Parathyroid adenoma (tissue), 2 donors: ENCODE measurements around the gene RPS19BP1.

Experiments used
- H2AFZ ChIP-seq: fragments of 300-600 bp; sonication (generic); one replicate; pipeline ENCODE4 v1.7.0; 2017; ENCODE audit warnings: antibody characterized with exemption, mild to moderate bottlenecking
- H3K27ac ChIP-seq: fragments of 300-600 bp; sonication (generic); one replicate; pipeline ENCODE4 v1.7.0; 2017
- H3K27me3 ChIP-seq: fragments of 300-600 bp; sonication (generic); one replicate; pipeline ENCODE4 v1.7.0; 2017; ENCODE audit warnings: low read length; ENCODE audit not compliant: control insufficient read depth, insufficient read depth
- H3K36me3 ChIP-seq: fragments of 300-600 bp; sonication (generic); one replicate; pipeline ENCODE4 v1.7.0; 2017; ENCODE audit warnings: low read length; ENCODE audit not compliant: control insufficient read depth, insufficient read depth
- H3K4me1 ChIP-seq: fragments of 300-600 bp; sonication (generic); one replicate; pipeline ENCODE4 v1.7.0; 2017; ENCODE audit warnings: control low read depth
- H3K4me2 ChIP-seq: fragments of 300-600 bp; sonication (generic); one replicate; pipeline ENCODE4 v1.7.0; 2017; ENCODE audit warnings: low read length
- H3K4me3 ChIP-seq: fragments of 300-600 bp; sonication (generic); one replicate; pipeline ENCODE4 v1.7.0; 2017; ENCODE audit warnings: low read depth, low read length
- H3K79me2 ChIP-seq: fragments of 300-600 bp; sonication (generic); one replicate; pipeline ENCODE4 v1.7.0; 2017; ENCODE audit warnings: control low read depth
- H3K9ac ChIP-seq: fragments of 300-600 bp; sonication (generic); one replicate; pipeline ENCODE4 v1.7.0; 2017; ENCODE audit warnings: mild to moderate bottlenecking
- H3K9me3 ChIP-seq: fragments of 300-600 bp; sonication (generic); one replicate; pipeline ENCODE4 v1.7.0; 2017; ENCODE audit warnings: low read length; ENCODE audit not compliant: control insufficient read depth
- TF ChIP-seq, protein P1 (sequence below): fragments of 300-600 bp; sonication (generic); IDR thresholded peaks from one replicate; pipeline ENCODE4 v1.7.0; 2017; ENCODE audit warnings: antibody characterized with exemption, mild to moderate bottlenecking
- donor health status: primary hyperparathyroidism.

RPS19BP1 gene

DNA sequence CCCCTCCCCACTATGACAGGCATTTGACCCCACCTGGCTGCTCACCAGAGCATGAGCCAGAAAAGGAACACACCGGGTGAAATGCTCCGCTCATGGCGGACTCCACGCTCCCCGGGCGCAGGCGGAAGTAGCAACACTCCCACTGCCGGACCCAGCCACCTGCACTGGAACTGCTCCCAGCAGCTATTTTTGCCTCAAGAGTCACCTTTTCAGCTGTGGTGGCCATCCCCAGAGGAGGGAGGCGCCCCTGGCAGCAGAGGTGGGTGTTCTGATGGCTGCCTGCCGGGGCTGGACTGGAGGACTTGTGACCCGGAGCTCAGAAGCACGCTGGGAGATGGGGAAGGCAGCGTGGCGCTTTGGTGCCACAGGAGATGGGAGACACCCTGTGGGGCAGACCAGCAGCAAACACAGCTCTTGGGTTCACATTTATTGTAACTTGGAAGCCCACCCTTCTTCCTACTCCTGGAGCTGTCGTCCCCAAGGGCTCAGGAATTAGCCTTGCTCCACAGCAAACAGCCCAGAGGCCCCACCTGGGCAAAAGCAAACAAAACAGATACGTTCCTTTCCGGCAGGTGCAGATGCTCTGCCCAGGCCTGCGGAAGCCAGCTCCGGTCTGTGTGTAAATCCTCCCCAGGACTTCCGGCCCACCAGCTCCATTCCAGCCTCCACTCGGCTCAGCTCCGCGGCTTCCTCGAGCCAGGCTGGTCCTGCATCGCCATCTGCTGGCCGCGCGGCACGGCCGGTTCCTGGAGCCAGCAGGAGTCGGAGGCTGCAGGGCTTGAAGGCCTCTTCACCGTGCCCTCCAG, 3.7 kb downstream of the RPS19BP1 start:
- Histone ChIP-seq H3K4me3 (peak overlapping the region; percentile 45), H3K4me1 (peaks cover 32% of the 10 kb centered on the region), H3K27ac (peak overlapping the region; percentile 90), H3K9ac (no peak overlapping the region), H3K4me2 (peak overlapping the region; percentile 44), H3K36me3 (no peaks in the 10 kb centered on the region), H3K9me3 (no peaks in the 10 kb centered on the region), H2AFZ (peak overlapping the region; percentile 19), H3K27me3 (no peaks in the 10 kb centered on the region), H3K79me2 (peaks cover 5% of the 10 kb centered on the region)
- TF ChIP-seq, protein P1, sequence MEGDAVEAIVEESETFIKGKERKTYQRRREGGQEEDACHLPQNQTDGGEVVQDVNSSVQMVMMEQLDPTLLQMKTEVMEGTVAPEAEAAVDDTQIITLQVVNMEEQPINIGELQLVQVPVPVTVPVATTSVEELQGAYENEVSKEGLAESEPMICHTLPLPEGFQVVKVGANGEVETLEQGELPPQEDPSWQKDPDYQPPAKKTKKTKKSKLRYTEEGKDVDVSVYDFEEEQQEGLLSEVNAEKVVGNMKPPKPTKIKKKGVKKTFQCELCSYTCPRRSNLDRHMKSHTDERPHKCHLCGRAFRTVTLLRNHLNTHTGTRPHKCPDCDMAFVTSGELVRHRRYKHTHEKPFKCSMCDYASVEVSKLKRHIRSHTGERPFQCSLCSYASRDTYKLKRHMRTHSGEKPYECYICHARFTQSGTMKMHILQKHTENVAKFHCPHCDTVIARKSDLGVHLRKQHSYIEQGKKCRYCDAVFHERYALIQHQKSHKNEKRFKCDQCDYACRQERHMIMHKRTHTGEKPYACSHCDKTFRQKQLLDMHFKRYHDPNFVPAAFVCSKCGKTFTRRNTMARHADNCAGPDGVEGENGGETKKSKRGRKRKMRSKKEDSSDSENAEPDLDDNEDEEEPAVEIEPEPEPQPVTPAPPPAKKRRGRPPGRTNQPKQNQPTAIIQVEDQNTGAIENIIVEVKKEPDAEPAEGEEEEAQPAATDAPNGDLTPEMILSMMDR: peak; percentile 91

- Histone ChIP-seq H3K27ac (peak overlapping the region; percentile 90), H2AFZ (peak overlapping the region; percentile 19), H3K9ac (no peak overlapping the region), H3K4me1 (peaks cover 32% of the 10 kb centered on the region), H3K4me3 (peak overlapping the region; percentile 45), H3K79me2 (peaks cover 5% of the 10 kb centered on the region), H3K9me3 (no peaks in the 10 kb centered on the region), H3K27me3 (no peaks in the 10 kb centered on the region), H3K4me2 (peak overlapping the region; percentile 44), H3K36me3 (no peaks in the 10 kb centered on the region)
- TF ChIP-seq, protein P1: no peak
Measured at GRCh38 chr22:39528080-39528661, 4.4 kb downstream of the RPS19BP1 start.

- Histone ChIP-seq H3K4me1 (peaks cover 38% of the 10 kb centered on the region), H3K4me2 (peak overlapping the region; percentile 44), H3K9ac (no peak overlapping the region), H3K27me3 (no peaks in the 10 kb centered on the region), H3K27ac (peak overlapping the region; percentile 90), H3K79me2 (peaks cover 5% of the 10 kb centered on the region), H3K4me3 (no peak overlapping the region), H3K36me3 (no peaks in the 10 kb centered on the region), H3K9me3 (no peaks in the 10 kb centered on the region), H2AFZ (no peak overlapping the region)
- TF ChIP-seq, protein P1: no peak
Measured at GRCh38 chr22:39527481-39527961, 5.0 kb downstream of the RPS19BP1 start.

DNA sequence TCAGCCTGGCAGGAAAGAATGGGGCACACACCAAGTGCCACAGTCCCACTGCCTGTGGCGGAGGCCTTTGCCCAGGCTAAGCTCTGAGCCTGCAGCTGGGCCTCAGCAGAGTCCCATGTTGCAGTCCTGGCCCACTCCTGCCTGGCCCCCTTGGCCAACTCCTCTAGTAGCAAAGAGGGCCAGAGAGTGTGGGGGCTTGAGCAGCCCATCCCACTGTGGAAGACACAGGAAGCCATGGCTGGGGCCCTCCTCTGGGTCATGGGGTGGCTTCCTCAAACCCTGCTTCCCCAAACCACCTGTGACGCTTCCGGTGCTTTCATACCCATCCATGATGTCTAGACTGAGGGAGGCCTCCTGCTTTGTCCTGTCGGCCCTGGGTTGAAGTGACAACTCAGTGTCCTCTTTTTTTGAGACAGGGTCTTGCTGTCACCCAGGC, 5.8 kb downstream of the RPS19BP1 start:
- no peak overlapping the region for H3K9ac ChIP-seq
- H3K27me3 ChIP-seq: no peaks in the 10 kb centered on the region
- H3K4me1 ChIP-seq: peaks cover 43% of the 10 kb centered on the region
- no peak overlapping the region for H3K4me3 ChIP-seq
- TF ChIP-seq, protein P1: no peak
- H3K27ac ChIP-seq: peak overlapping the region; percentile 90
- H3K9me3 ChIP-seq: no peaks in the 10 kb centered on the region
- H3K4me2 ChIP-seq: no peak overlapping the region
- no peak overlapping the region for H2AFZ ChIP-seq
- H3K36me3 ChIP-seq: no peaks in the 10 kb centered on the region
- H3K79me2 ChIP-seq: peaks cover 9% of the 10 kb centered on the region
